ENCODE measurements around the gene MAD1L1.

DNA sequence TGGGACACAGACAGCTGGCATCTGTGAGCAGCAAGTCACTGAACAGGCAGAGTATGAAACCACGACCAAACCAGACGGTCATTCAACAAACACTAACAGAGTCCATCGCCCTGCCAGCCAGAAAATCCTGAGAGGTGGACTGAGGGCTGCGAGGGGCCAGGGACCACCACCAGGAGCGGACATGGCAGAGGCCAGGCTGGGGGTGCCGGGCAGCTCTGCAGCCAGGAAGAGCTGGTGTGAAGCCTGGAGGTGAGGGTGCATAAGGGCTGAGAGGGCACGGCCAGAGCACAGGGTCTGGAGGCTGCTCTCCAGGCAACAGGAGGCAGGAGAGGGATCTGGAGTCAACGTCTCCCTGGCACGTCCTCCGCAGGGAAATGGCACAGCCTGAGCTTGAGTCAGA is 15.5 kb downstream of the MAD1L1 start:
- TF ChIP-seq, protein P1, sequence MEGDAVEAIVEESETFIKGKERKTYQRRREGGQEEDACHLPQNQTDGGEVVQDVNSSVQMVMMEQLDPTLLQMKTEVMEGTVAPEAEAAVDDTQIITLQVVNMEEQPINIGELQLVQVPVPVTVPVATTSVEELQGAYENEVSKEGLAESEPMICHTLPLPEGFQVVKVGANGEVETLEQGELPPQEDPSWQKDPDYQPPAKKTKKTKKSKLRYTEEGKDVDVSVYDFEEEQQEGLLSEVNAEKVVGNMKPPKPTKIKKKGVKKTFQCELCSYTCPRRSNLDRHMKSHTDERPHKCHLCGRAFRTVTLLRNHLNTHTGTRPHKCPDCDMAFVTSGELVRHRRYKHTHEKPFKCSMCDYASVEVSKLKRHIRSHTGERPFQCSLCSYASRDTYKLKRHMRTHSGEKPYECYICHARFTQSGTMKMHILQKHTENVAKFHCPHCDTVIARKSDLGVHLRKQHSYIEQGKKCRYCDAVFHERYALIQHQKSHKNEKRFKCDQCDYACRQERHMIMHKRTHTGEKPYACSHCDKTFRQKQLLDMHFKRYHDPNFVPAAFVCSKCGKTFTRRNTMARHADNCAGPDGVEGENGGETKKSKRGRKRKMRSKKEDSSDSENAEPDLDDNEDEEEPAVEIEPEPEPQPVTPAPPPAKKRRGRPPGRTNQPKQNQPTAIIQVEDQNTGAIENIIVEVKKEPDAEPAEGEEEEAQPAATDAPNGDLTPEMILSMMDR (IDR thresholded peaks at IDR 0.05) = no peak
- TF ChIP-seq POLR2A (IDR thresholded peaks at IDR 0.05) = no peak
